HepG2 (cell line): ENCODE measurements around the gene WNT5B. TPM values are rescaled to one million over a fixed set of nuclear protein-coding genes. Genes with fewer than 3 reads are reported as not detected.

Experiments
- BORCS8-MEF2B ChIP-seq: sonication (generic); formaldehyde crosslinking; IDR thresholded peaks from 2 replicates; pipeline ENCODE4 v1.8.0; 2022; ENCODE audit warnings: mild to moderate bottlenecking, missing genetic modification reagents
- GATAD2A ChIP-seq: IDR thresholded peaks from 2 replicates; pipeline ENCODE4 v1.6.1; 2016
- HDAC6 ChIP-seq: fragments of 200-600 bp; sonication (generic); IDR thresholded peaks from 2 replicates; pipeline ENCODE4 v1.7.0; 2017; ENCODE audit warnings: mild to moderate bottlenecking, antibody characterized with exemption, low read length, low read depth
- MED1 ChIP-seq: sonication (generic); formaldehyde crosslinking; IDR thresholded peaks from 2 replicates; pipeline ENCODE4 v1.4.0; 2020; ENCODE audit warnings: missing genetic modification reagents
- REXO4 ChIP-seq: sonication (generic); formaldehyde crosslinking; IDR thresholded peaks from 2 replicates; pipeline ENCODE4 v1.8.0; 2022; ENCODE audit warnings: missing genetic modification reagents, mild to moderate bottlenecking, borderline replicate concordance
- SAFB2 ChIP-seq: sonication (generic); formaldehyde crosslinking; IDR thresholded peaks from 2 replicates; pipeline ENCODE4 v1.5.1; 2020; ENCODE audit warnings: missing genetic modification reagents, low read depth, mild to moderate bottlenecking, borderline replicate concordance
- SNAPC2 ChIP-seq: sonication (generic); formaldehyde crosslinking; IDR thresholded peaks from 2 replicates; pipeline ENCODE4 v1.8.1; 2022; ENCODE audit warnings: mild to moderate bottlenecking, missing genetic modification reagents
- SOX6 ChIP-seq, 2 experiments: fragments of 450-650 bp in 1 of 2; sonication (generic) in 1 of 2; formaldehyde crosslinking in 1 of 2; IDR thresholded peaks; 2 replicates each; pipeline versions ENCODE4 v1.4.0 to v1.6.1; 2017 to 2020; ENCODE audit warnings: antibody characterized with exemption in 1 of 2, mild to moderate bottlenecking in 1 of 2, missing genetic modification reagents in 1 of 2
- STAT5B ChIP-seq: sonication (generic); formaldehyde crosslinking; IDR thresholded peaks from 2 replicates; pipeline ENCODE4 v1.4.0; 2020; ENCODE audit warnings: missing genetic modification reagents
- TEF ChIP-seq: sonication (generic); formaldehyde crosslinking; IDR thresholded peaks from 2 replicates; pipeline ENCODE4 v1.5.0; 2020; ENCODE audit warnings: missing genetic modification reagents
- TFDP1 ChIP-seq: IDR thresholded peaks from 2 replicates; pipeline ENCODE4 v1.6.1; 2016; ENCODE audit warnings: missing compliant biosample characterization, missing genetic modification reagents, borderline replicate concordance
- TOPORS ChIP-seq: sonication (generic); formaldehyde crosslinking; IDR thresholded peaks from 2 replicates; pipeline ENCODE4 v1.8.0; 2023; ENCODE audit warnings: mild to moderate bottlenecking, missing genetic modification reagents
- USF2 ChIP-seq, 2 experiments: sonication (generic) in 1 of 2; formaldehyde crosslinking in 1 of 2; IDR thresholded peaks; 2 replicates each; pipeline versions ENCODE4 v1.5.1 to v1.6.1; 2011 to 2020; ENCODE audit warnings: borderline replicate concordance in 1 of 2, low read depth in 1 of 2, low read length in 1 of 2, mild to moderate bottlenecking in 1 of 2, missing genetic modification reagents in 1 of 2, moderate library complexity in 1 of 2
- XRCC5 ChIP-seq: fragments of 200-400 bp; formaldehyde crosslinking; optimal IDR thresholded peaks from 2 replicates; pipeline ENCODE3; 2017; ENCODE audit warnings: mild to moderate bottlenecking, low read length
- ZBTB14 ChIP-seq: sonication (generic); formaldehyde crosslinking; IDR thresholded peaks from 2 replicates; pipeline ENCODE4 v1.4.0; 2020; ENCODE audit warnings: missing genetic modification reagents
- ZNF232 ChIP-seq: sonication (generic); formaldehyde crosslinking; IDR thresholded peaks from 2 replicates; pipeline ENCODE4 v1.4.0; 2020; ENCODE audit warnings: missing genetic modification reagents, borderline replicate concordance
- ZNF264 ChIP-seq: sonication (generic); formaldehyde crosslinking; IDR thresholded peaks from 2 replicates; pipeline ENCODE4 v1.4.0; 2020; ENCODE audit warnings: missing genetic modification reagents
- ZNF296 ChIP-seq: sonication (generic); formaldehyde crosslinking; conservative IDR thresholded peaks from 2 replicates; pipeline ENCODE4 v1.5.0; 2020; ENCODE audit warnings: mild to moderate bottlenecking, missing genetic modification reagents
- ZNF549 ChIP-seq: sonication (generic); formaldehyde crosslinking; IDR thresholded peaks from 2 replicates; pipeline ENCODE4 v1.5.0; 2020; ENCODE audit warnings: missing genetic modification reagents
- ZNF629 ChIP-seq: sonication (generic); formaldehyde crosslinking; conservative IDR thresholded peaks from 2 replicates; pipeline ENCODE4 v1.5.0; 2020; ENCODE audit warnings: missing genetic modification reagents
- polyA plus RNA-seq, 8 experiments: library from polyadenylated mRNA; depleted of rRNA in 3 of 8; stranded (reverse) in 7 of 8; unstranded in 1 of 8; fragments of >200 nt; fragmentation: Illumina TruSeq in 4 of 8; extraction: Trizol in 4 of 8; gene quantifications; 2 replicates each; pipeline versions ENCODE4 v1.2.1 to v1.2.3, GENCODE V29; 2011 to 2016; ENCODE audit warnings: low read depth in 4 of 8, missing spikeins in 1 of 8, mixed read lengths in 1 of 8; ENCODE audit not compliant: insufficient read depth in 1 of 8
- total RNA-seq, 5 experiments: library from RNA; depleted of rRNA; stranded (reverse); fragments of >200 nt; fragmentation: Illumina TruSeq; extraction: Trizol; gene quantifications; 2 replicates each; pipeline ENCODE4 v1.2.3, GENCODE V29; 2016; ENCODE audit warnings: low read depth in 1 of 5
- TF ChIP-seq, protein P1 (sequence below): IDR thresholded peaks from 2 replicates; pipeline ENCODE4 v1.6.1; 2016; ENCODE audit warnings: missing genetic modification reagents, missing compliant biosample characterization
- TF ChIP-seq, protein P2 (sequence below): sonication (generic); formaldehyde crosslinking; IDR thresholded peaks from 2 replicates; pipeline ENCODE4 v1.8.0; 2023; ENCODE audit warnings: mild to moderate bottlenecking, missing genetic modification reagents

WNT5B gene
- total and polyA plus RNA-seq, 2 of the 13 experiments (the other 11 are each of a cell fraction or from before 2014, with no cell fraction given), result 0.04 TPM; not detected in 1

DNA sequence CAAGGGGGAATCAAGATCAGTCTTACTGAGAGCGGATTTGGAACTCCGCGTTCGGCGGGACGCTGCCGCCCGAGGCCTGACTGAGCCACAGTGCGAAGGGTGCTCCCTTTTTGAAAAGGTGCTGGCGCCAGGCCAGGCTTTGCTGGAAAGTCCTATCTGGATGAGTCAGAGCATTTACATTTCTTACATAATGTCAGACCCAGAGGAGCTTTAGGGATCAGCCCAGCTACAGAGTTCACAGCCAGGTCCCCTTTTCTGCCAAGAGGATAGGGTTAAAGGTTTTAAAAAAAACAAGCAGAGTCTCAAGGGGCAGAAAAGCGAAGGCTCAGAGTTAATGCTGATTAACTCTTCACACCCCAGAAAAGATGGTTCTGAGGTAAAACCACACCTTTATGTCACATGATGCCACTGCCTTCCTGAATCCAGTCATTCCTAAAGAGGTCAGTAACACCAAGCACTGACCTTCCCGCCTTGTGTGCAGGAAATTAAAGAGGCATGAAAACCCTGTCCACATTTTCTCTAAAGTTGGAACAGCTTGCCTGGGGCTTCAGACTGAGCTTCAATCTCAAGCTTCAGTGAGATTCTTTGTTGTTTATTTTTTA, 22.9 kb upstream of the WNT5B start (continued):
- TF ChIP-seq TOPORS (0 out of 2 replicates have a peak, but pooled peaks have one; percentile 15), ZNF296 (CRISPR knock-in tag) (no peak), SOX6 (IDR thresholded peaks at IDR 0.05) (no peak), SOX6 (CRISPR knock-in tag; IDR thresholded peaks at IDR 0.05) (peak; percentile 56), GATAD2A (CRISPR knock-in tag) (peak; percentile 72), ZNF264 (no peak), XRCC5 (no peak), ZNF232 (CRISPR knock-in tag) (peak; percentile 25; the same call in 1 of the 2 replicates), SAFB2 (no peak), REXO4 (CRISPR knock-in tag) (no peak), USF2 (IDR thresholded peaks at IDR 0.05; ENCODE audit: low read depth, low read length) (no peak; the same call in 1 of the 2 replicates), USF2 (CRISPR knock-in tag; IDR thresholded peaks at IDR 0.05; ENCODE audit: borderline replicate concordance) (peak; percentile 71; the same call in 1 of the 2 replicates), ZNF549 (no peak), TFDP1 (CRISPR knock-in tag) (peak; percentile 24; the same call in 1 of the 2 replicates), BORCS8-MEF2B (CRISPR knock-in tag) (peak; percentile 46; the same call in 1 of the 2 replicates), HDAC6 (no peak), TEF (CRISPR knock-in tag) (peak; percentile 85), ZNF629 (0 out of 2 replicates have a peak, but pooled peaks have one; percentile 11), SNAPC2 (CRISPR knock-in tag) (no peak), STAT5B (CRISPR knock-in tag) (no peak), MED1 (CRISPR knock-in tag) (peak; percentile 58; the same call in 1 of the 2 replicates), ZBTB14 (CRISPR knock-in tag) (no peak)
- TF ChIP-seq, protein P1, sequence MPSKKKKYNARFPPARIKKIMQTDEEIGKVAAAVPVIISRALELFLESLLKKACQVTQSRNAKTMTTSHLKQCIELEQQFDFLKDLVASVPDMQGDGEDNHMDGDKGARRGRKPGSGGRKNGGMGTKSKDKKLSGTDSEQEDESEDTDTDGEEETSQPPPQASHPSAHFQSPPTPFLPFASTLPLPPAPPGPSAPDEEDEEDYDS, result 0 out of 2 replicates have a peak, but pooled peaks have one; percentile 52
- TF ChIP-seq, protein P2, sequence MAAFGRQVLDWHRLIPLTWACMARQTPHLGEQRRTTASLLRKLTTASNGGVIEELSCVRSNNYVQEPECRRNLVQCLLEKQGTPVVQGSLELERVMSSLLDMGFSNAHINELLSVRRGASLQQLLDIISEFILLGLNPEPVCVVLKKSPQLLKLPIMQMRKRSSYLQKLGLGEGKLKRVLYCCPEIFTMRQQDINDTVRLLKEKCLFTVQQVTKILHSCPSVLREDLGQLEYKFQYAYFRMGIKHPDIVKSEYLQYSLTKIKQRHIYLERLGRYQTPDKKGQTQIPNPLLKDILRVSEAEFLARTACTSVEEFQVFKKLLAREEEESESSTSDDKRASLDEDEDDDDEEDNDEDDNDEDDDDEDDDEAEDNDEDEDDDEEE (CRISPR knock-in tag), result no peak
